Heart right ventricle (tissue), 16 donors: ENCODE results near the gene CYP19A1. TPM values are rescaled to one million over a fixed set of nuclear protein-coding genes. Genes with fewer than 3 reads are reported as not detected.

Experiments
- ATAC-seq, 8 donors: fragments of 200-7000 bp; cut with Tn5 transposase; one replicate each; pipeline ENCODE4 v1.9.1; 2020; ENCODE audit warnings: mild to moderate bottlenecking in 8 of 8, moderate library complexity in 8 of 8, moderate number of reproducible peaks in 1 of 8
- DNase-seq, 2 donors: peaks; one replicate each; pipeline ENCODE4 v3.0.0-alpha.2; 2020
- H3K27ac ChIP-seq, 10 donors: fragments of 200-600 bp; sonication (generic) in 2 of 10; one replicate each; pipeline versions ENCODE4 v1.5.0 to v1.8.0; 2020 to 2022; ENCODE audit warnings: mild to moderate bottlenecking in 3 of 10
- H3K27me3 ChIP-seq, 7 donors: fragments of 200-600 bp; one replicate each; pipeline ENCODE4 v1.8.0; 2021 to 2022; ENCODE audit warnings: mild to moderate bottlenecking in 2 of 7
- H3K36me3 ChIP-seq, 9 donors: fragments of 200-600 bp; sonication (generic) in 1 of 9; one replicate each; pipeline versions ENCODE4 v1.5.0 to v1.8.0; 2020 to 2022; ENCODE audit warnings: mild to moderate bottlenecking in 2 of 9
- H3K4me1 ChIP-seq, 9 donors: fragments of 200-600 bp; sonication (generic) in 1 of 9; one replicate each; pipeline versions ENCODE4 v1.5.0 to v1.8.0; 2020 to 2022; ENCODE audit warnings: mild to moderate bottlenecking in 4 of 9
- H3K4me3 ChIP-seq, 10 donors: fragments of 200-600 bp; sonication (generic) in 2 of 10; one replicate each; pipeline versions ENCODE4 v1.5.0 to v1.8.0; 2020 to 2022; ENCODE audit warnings: mild to moderate bottlenecking in 7 of 10, moderate library complexity in 2 of 10
- H3K9me3 ChIP-seq, 11 donors: fragments of 200-600 bp in 10 of 11; sonication (generic) in 2 of 11; one replicate each; pipeline versions ENCODE4 v1.5.0 to v1.8.0; 2013 to 2022; ENCODE audit warnings: mild to moderate bottlenecking in 2 of 11, control low read depth in 1 of 11, moderate library complexity in 1 of 11
- WGBS, 2 donors: extraction: QIAGEN DNeasy Blood & Tissue Kit; methylation state at CpG; one replicate each; pipeline ENCODE4 v1.1.7; 2013; ENCODE audit warnings: inconsistent platforms in 1 of 2; 5-methylcytosine and 5-hydroxymethylcytosine counted together
- intact Hi-C, 10 donors: fragments of 100-400 bp; cut with DNase I; formaldehyde crosslinking; loops; one replicate each; pipeline versions ENCODE4 v1.11.1 to v1.14.2; 2022
- polyA plus RNA-seq, 2 donors: library from polyadenylated mRNA; stranded (reverse); fragments of 200-250 nt; gene quantifications; one replicate each; pipeline ENCODE4 v1.2.3, GENCODE V29; 2013
- total RNA-seq, 10 donors: library from RNA; stranded (reverse); fragmentation: NEBNext Ultra II Directional in 3 of 10; extraction: Animal tissue kit (Norgen Biotek cat#: 25700) in 3 of 10; gene quantifications; one replicate each; pipeline versions ENCODE4 v1.2.1 to v1.2.4, GENCODE V29; 2021 to 2023
- TF ChIP-seq, protein P1 (sequence below), 9 donors: fragments of 200-600 bp; sonication (generic) in 2 of 9; IDR thresholded peaks; one replicate each; pipeline versions ENCODE4 v1.5.0 to v1.8.0; 2021 to 2022; ENCODE audit warnings: antibody characterized with exemption in 9 of 9, mild to moderate bottlenecking in 5 of 9, moderate library complexity in 1 of 9
- donor health status: Arrhythmogenic right ventricular cardiomyopathy.
- donor health status: ischemic (EF 13 %, LVEDD 7.1; RV severe dilation, severe dysfunction).
- donor health status: healthy with polysubstance abuse.
- donor health status: DM: no; HTN: yes; CAD: no.
- donor health status: DM: no; HTN: no; CAD: no.
- donor health status: ischemic (EF 25% LVEDD 6.9; RV normal size, moderate dysfunction).
- donor health status: ischemic (EF 25% LVEDD 5.7; RV mildly dilated, moderate dysfunction).
- donor health status: healthy.
- donor health status: DM: yes; HTN: yes; CAD: no.
- donor health status: Ischemic cardiomyopathy.
- donor health status: ischemic (EF 35%, LVEDD 5.7; RV mildly dilated, moderate dysfunction).
- donor health status: nonischemic (EF 11% LVEDD 7.7; RV severe dilation, severe dysfunction).
- donor health status: DM: yes; HTN: yes; CAD: no.
- donor health status: PGD.
- donor health status: ischemic (EF 29% LVEDD 5.4; RV normal size, mild dysfunction).
- donor health status: nonischemic (EF 23%, LVEDD 6.1; RV moderate dilation, normal function).

The CYP19A1 gene
- total and polyA plus RNA-seq, 12 donors, result 0.26 to 1.9 (median 0.68) TPM; not detected in 3

DNA sequence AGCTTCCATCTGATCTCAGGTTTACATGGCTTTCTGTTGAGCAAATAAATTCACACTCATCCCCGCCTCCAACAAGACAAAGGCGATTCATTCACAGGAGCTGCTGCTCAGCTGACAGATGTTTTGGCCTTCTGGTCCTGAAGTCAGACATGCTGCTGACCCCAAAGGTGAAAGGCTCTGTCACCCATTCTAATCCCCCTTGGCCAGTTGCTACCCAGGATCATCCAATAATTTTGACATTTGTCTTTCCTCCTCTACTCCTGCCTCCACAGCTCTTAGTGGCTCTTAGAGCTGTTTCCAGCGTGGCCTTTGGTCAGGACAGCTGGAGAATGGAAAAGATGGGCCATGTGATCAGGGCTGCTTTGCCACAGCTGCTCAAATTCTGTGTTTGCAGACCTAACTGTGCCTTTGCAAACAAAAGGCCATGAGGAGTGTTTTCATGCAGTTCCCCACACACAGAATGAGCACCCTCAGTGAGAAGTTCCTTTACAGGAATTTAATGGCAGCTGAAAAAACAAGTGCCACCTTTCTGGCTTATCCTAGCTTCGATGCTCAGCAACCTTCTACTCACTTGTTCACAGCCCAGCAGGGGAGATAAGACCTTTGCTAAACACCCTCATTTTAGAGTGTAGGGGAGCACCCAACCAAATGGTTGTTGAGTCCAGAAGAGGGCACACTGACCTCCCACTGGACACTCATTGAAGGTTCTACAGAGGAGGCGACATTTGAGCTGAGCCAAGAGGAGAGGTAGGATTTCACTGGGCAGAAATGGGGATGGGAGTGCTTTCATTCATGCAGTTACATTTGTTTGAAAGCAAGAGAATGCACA, 39.0 kb downstream of the CYP19A1 start:
- ATAC-seq (peak in 4 of 8 donors; percentile 35 to 60 (median 45)), DNase-seq (no peak)
- H3K9me3 ChIP-seq, result no peaks in the 10 kb centered on the region
- TF ChIP-seq, protein P1, sequence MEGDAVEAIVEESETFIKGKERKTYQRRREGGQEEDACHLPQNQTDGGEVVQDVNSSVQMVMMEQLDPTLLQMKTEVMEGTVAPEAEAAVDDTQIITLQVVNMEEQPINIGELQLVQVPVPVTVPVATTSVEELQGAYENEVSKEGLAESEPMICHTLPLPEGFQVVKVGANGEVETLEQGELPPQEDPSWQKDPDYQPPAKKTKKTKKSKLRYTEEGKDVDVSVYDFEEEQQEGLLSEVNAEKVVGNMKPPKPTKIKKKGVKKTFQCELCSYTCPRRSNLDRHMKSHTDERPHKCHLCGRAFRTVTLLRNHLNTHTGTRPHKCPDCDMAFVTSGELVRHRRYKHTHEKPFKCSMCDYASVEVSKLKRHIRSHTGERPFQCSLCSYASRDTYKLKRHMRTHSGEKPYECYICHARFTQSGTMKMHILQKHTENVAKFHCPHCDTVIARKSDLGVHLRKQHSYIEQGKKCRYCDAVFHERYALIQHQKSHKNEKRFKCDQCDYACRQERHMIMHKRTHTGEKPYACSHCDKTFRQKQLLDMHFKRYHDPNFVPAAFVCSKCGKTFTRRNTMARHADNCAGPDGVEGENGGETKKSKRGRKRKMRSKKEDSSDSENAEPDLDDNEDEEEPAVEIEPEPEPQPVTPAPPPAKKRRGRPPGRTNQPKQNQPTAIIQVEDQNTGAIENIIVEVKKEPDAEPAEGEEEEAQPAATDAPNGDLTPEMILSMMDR (IDR thresholded peaks at IDR 0.05), result no peak
- peaks cover 0 to 19% (median 8%) of the 10 kb centered on the region in 9 donors for H3K4me1 ChIP-seq
- intact Hi-C loops, result loop anchor here in 2 of 10 donors (5.0 kb wide), 2 partner anchors 53 to 73 kb away; no protein-coding TSS in a partner anchor
- no peaks in the 10 kb centered on the region for H3K27me3 ChIP-seq
- H3K27ac ChIP-seq, result peak overlapping the region in 3 of 10 donors; percentile 1 to 56 (median 17)
- WGBS, 2 donors, result 83% methylated on average over 5 of the region's 5 CpGs
- no peak overlapping the region for H3K4me3 ChIP-seq
- H3K36me3 ChIP-seq, result no peaks in the 10 kb centered on the region

DNA sequence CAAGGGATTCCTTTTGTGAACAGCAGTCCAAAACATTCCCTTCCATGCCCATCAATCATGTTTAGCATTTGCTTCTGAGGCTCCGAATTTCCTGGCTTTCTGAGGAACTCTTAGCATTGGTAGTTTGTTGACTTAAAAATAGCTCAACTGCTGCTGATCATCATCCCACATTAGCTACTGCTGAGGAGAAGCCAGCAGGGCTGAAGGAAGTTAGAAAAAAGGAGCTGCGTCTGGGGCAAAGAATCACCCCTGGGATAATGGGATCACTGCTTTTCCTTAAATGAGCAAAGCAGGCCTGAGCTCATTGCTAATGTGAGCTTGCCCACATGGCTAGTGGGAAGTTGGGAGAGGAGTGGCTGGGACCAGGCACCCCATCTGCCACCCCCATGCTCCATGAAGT, 39.8 kb downstream of the CYP19A1 start:
- intact Hi-C loops, result loop anchor here in 1 of 10 donors (5.0 kb wide), 1 partner anchor 74 kb away; no protein-coding TSS in a partner anchor
- H3K27ac ChIP-seq, result peak overlapping the region in 4 of 10 donors; percentile 1 to 56 (median 15)
- no peak overlapping the region for H3K4me3 ChIP-seq
- no peaks in the 10 kb centered on the region for H3K27me3 ChIP-seq
- peaks cover 0 to 19% (median 8%) of the 10 kb centered on the region in 9 donors for H3K4me1 ChIP-seq
- ATAC-seq, result peak in 5 of 8 donors; percentile 37 to 75 (median 56)
- 51 to 64% methylated on average over 2 of the region's 2 CpGs for WGBS, 2 donors
- no peak for DNase-seq
- H3K9me3 ChIP-seq, result no peaks in the 10 kb centered on the region
- TF ChIP-seq, protein P1 (IDR thresholded peaks at IDR 0.05), result no peak
- no peaks in the 10 kb centered on the region for H3K36me3 ChIP-seq

DNA sequence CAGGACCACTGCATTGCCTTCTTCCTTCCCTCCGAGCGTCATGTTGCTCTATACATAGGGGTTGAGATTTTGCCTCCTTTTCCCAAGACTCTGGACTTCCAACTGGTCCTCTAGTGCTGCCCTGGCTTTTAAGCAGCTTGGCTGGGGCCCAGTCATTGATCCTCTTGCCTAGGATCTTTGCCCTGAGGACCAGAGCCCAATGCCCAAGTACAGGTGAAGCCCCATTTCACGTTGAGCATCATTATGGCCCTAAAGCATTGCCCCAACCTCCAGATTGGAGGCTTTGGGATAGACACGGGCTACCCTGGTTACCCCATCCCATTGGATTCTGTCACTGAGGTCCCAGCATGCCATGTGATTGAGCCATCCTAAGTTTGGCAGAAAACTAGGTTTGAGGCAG, 47.7 kb downstream of the CYP19A1 start:
- Histone ChIP-seq H3K27me3 (no peaks in the 10 kb centered on the region), H3K36me3 (no peaks in the 10 kb centered on the region), H3K4me3 (no peak overlapping the region), H3K27ac (no peak overlapping the region), H3K4me1 (no peaks in the 10 kb centered on the region), H3K9me3 (no peaks in the 10 kb centered on the region)
- ATAC-seq (no peak), DNase-seq (no peak)
- TF ChIP-seq, protein P1 (IDR thresholded peaks at IDR 0.05), result no peak
- 89 to 93% methylated on average over 4 of the region's 4 CpGs for WGBS, 2 donors
- intact Hi-C loops, result no loop called here

DNA sequence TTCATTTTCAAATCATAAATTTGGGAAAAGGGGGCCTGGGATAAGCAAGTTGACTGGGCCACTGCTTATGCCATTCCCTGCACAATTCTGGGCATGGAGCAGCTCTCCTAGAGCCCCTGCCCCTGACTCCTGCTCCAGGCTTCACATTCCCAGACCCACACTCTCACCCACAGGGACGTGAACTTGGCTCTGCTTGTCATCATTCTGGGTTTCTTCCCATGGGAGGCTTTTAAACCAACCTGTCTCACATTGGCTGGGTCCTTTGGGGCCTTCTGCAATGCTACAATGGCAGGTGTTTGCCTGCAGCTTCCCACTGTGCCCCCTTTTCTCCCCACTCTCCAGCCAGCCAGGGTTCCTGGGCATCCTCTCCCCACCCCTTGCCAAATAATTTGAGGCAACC, 49.1 kb downstream of the CYP19A1 start:
- Histone ChIP-seq H3K4me3 (no peak overlapping the region), H3K36me3 (no peaks in the 10 kb centered on the region), H3K9me3 (no peaks in the 10 kb centered on the region), H3K27me3 (no peaks in the 10 kb centered on the region), H3K27ac (no peak overlapping the region), H3K4me1 (no peaks in the 10 kb centered on the region)
- DNase-seq (no peak), ATAC-seq (no peak)
- intact Hi-C loops, result loop anchor here in 1 of 10 donors (10.0 kb wide), 1 partner anchor 124 kb away; no protein-coding TSS in a partner anchor
- 80 to 89% methylated on average over 1 of the region's 1 CpG for WGBS, 2 donors
- TF ChIP-seq, protein P1 (IDR thresholded peaks at IDR 0.05), result no peak
